HEK293 (cell line): ENCODE data around the gene SLC2A4RG.

Source experiments
- CTCF ChIA-PET: fragments of 350-600 bp; formaldehyde crosslinking; extraction: SDS; loops from one replicate; lab custom pipeline; 2021; ENCODE audit warnings: antibody characterized with exemption; lab: Yijun Ruan, JAX
- POLR2A ChIA-PET: fragments of 300-600 bp; formaldehyde crosslinking; extraction: SDS; loops from one replicate; lab custom pipeline; 2020; ENCODE audit warnings: antibody characterized with exemption, inconsistent platforms; lab: Yijun Ruan, JAX
- H3K27ac ChIP-seq: fragments of 200-500 bp; sonication (Bioruptor generic); 2 replicates; pipeline ENCODE4 v1.5.1; 2014; ENCODE audit warnings: low read depth, low read length, control low read depth, inconsistent platforms; ENCODE audit errors: extremely low read depth
- H3K36me3 ChIP-seq, 2 experiments: fragments of 200-500 bp in 1 of 2; sonication (Bioruptor generic) in 1 of 2; 1 replicate in 1 of 2; 2 replicates in 1 of 2; pipeline ENCODE4 v1.5.1; 2014 to 2017; ENCODE audit warnings: inconsistent platforms in 2 of 2, low read length in 2 of 2; ENCODE audit not compliant: control insufficient read depth in 2 of 2, insufficient read depth in 1 of 2
- H3K4me1 ChIP-seq: fragments of 200-500 bp; sonication (Bioruptor generic); 2 replicates; pipeline ENCODE4 v1.5.1; 2014; ENCODE audit warnings: mild to moderate bottlenecking, low read length, inconsistent platforms; ENCODE audit not compliant: control insufficient read depth, insufficient read depth
- H3K4me3 ChIP-seq: 2 replicates; pipeline ENCODE4 v1.5.1; 2011; ENCODE audit warnings: low read depth, mild to moderate bottlenecking, control low read depth, low read length, moderate library complexity
- H3K9me3 ChIP-seq: fragments of 200-500 bp; sonication (Bioruptor generic); 2 replicates; pipeline ENCODE4 v1.5.1; 2014; ENCODE audit warnings: low read depth, low read length, inconsistent platforms; ENCODE audit not compliant: control insufficient read depth, insufficient read depth
- BCL11A ChIP-seq: fragments of 450-650 bp; formaldehyde crosslinking; IDR thresholded peaks from 2 replicates; pipeline ENCODE4 v1.5.1; 2016; ENCODE audit warnings: low read depth, missing biosample characterization, missing genetic modification characterization
- ELK4 ChIP-seq: IDR thresholded peaks from 2 replicates; pipeline ENCODE4 v1.6.1; 2011; ENCODE audit warnings: mild to moderate bottlenecking, low read depth, low read length, borderline replicate concordance
- GLI2 ChIP-seq: fragments of 450-650 bp; formaldehyde crosslinking; IDR thresholded peaks from 2 replicates; pipeline ENCODE4; 2017; ENCODE audit warnings: missing biosample characterization, missing genetic modification characterization, low read depth, borderline replicate concordance
- GLIS1 ChIP-seq: fragments of 450-650 bp; formaldehyde crosslinking; IDR thresholded peaks from 2 replicates; pipeline ENCODE4 v1.5.1; 2016; ENCODE audit warnings: missing biosample characterization, missing genetic modification characterization
- KLF17 ChIP-seq: fragments of 450-650 bp; formaldehyde crosslinking; IDR thresholded peaks from 2 replicates; pipeline ENCODE4 v1.5.1; 2016; ENCODE audit warnings: missing biosample characterization, missing genetic modification characterization
- KLF8 ChIP-seq: fragments of 450-650 bp; formaldehyde crosslinking; IDR thresholded peaks from 2 replicates; pipeline ENCODE4 v1.5.1; 2016; ENCODE audit warnings: missing biosample characterization, missing genetic modification characterization
- PBX3 ChIP-seq: sonication (generic); formaldehyde crosslinking; IDR thresholded peaks from 2 replicates; pipeline ENCODE4 v1.8.1; 2022; ENCODE audit warnings: mild to moderate bottlenecking, moderate library complexity, missing genetic modification reagents
- SP3 ChIP-seq: fragments of 450-650 bp; formaldehyde crosslinking; IDR thresholded peaks from 2 replicates; pipeline ENCODE4 v1.5.1; 2016; ENCODE audit warnings: missing biosample characterization, missing genetic modification characterization
- ZBTB21 ChIP-seq: fragments of 450-650 bp; formaldehyde crosslinking; IDR thresholded peaks from 2 replicates; pipeline ENCODE4 v1.5.1; 2017; ENCODE audit warnings: missing biosample characterization, missing genetic modification characterization
- ZBTB48 ChIP-seq: fragments of 450-650 bp; formaldehyde crosslinking; IDR thresholded peaks from 2 replicates; pipeline ENCODE4 v1.5.1; 2016; ENCODE audit warnings: missing biosample characterization, missing genetic modification characterization
- ZFP41 ChIP-seq: fragments of 450-650 bp; formaldehyde crosslinking; IDR thresholded peaks from 2 replicates; pipeline ENCODE4 v1.5.1; 2016; ENCODE audit warnings: missing biosample characterization, missing genetic modification characterization, borderline replicate concordance
- ZFP69B ChIP-seq: fragments of 450-650 bp; formaldehyde crosslinking; IDR thresholded peaks from 2 replicates; pipeline ENCODE4 v1.5.1; 2016; ENCODE audit warnings: missing biosample characterization, missing genetic modification characterization
- ZIC2 ChIP-seq: fragments of 450-650 bp; formaldehyde crosslinking; IDR thresholded peaks from 2 replicates; pipeline ENCODE4 v1.5.1; 2016; ENCODE audit warnings: missing biosample characterization, missing genetic modification characterization
- ZNF132 ChIP-seq: fragments of 450-650 bp; formaldehyde crosslinking; IDR thresholded peaks from 2 replicates; pipeline ENCODE4 v1.5.1; 2017; ENCODE audit warnings: missing biosample characterization, missing genetic modification characterization, borderline replicate concordance
- ZNF184 ChIP-seq: fragments of 450-650 bp; IDR thresholded peaks from 2 replicates; pipeline ENCODE4 v1.5.1; 2018; ENCODE audit warnings: missing biosample characterization, mild to moderate bottlenecking, missing genetic modification characterization
- ZNF274 ChIP-seq, 2 experiments: fragments of 200-500 bp in 1 of 2; fragments of 450-650 bp in 1 of 2; sonication (Bioruptor generic) in 1 of 2; formaldehyde crosslinking in 1 of 2; IDR thresholded peaks; 2 replicates each; pipeline versions ENCODE4 v1.5.1 to v1.6.1; 2014 to 2016; ENCODE audit warnings: borderline replicate concordance in 1 of 2, inconsistent platforms in 1 of 2, low read length in 1 of 2, missing biosample characterization in 1 of 2, missing genetic modification characterization in 1 of 2
- ZNF548 ChIP-seq: fragments of 450-650 bp; formaldehyde crosslinking; IDR thresholded peaks from 2 replicates; pipeline ENCODE4 v1.5.1; 2016; ENCODE audit warnings: missing biosample characterization, missing genetic modification characterization
- ZNF558 ChIP-seq: fragments of 450-650 bp; formaldehyde crosslinking; IDR thresholded peaks from 2 replicates; pipeline ENCODE4 v1.5.1; 2016; ENCODE audit warnings: missing biosample characterization, missing genetic modification characterization
- ZNF571 ChIP-seq: fragments of 450-650 bp; formaldehyde crosslinking; IDR thresholded peaks from 2 replicates; pipeline ENCODE4 v1.5.0; 2017; ENCODE audit warnings: missing biosample characterization, missing genetic modification characterization
- ZNF600 ChIP-seq: fragments of 450-650 bp; formaldehyde crosslinking; IDR thresholded peaks from 2 replicates; pipeline ENCODE4 v1.5.1; 2016; ENCODE audit warnings: missing biosample characterization, missing genetic modification characterization
- ZNF654 ChIP-seq: fragments of 450-650 bp; formaldehyde crosslinking; IDR thresholded peaks from 2 replicates; pipeline ENCODE4 v1.5.1; 2016; ENCODE audit warnings: low read depth, missing biosample characterization, missing genetic modification characterization
- ZNF677 ChIP-seq: fragments of 450-650 bp; IDR thresholded peaks from 2 replicates; pipeline ENCODE4 v1.5.0; 2018; ENCODE audit warnings: missing biosample characterization, mild to moderate bottlenecking, missing genetic modification characterization, moderate library complexity
- ZNF76 ChIP-seq: fragments of 450-650 bp; formaldehyde crosslinking; IDR thresholded peaks from 2 replicates; pipeline ENCODE4; 2016; ENCODE audit warnings: low read depth, missing biosample characterization, missing genetic modification characterization, borderline replicate concordance
- ZNF792 ChIP-seq: fragments of 450-650 bp; formaldehyde crosslinking; IDR thresholded peaks from 2 replicates; pipeline ENCODE4 v1.5.1; 2016; ENCODE audit warnings: missing biosample characterization, missing genetic modification characterization
- ZXDB ChIP-seq: fragments of 450-650 bp; formaldehyde crosslinking; IDR thresholded peaks from 2 replicates; pipeline ENCODE4 v1.5.1; 2016; ENCODE audit warnings: missing biosample characterization, missing genetic modification characterization
- TF ChIP-seq, protein P1 (sequence below): fragments of 450-650 bp; formaldehyde crosslinking; IDR thresholded peaks from 2 replicates; pipeline ENCODE4 v1.5.1; 2016; ENCODE audit warnings: missing biosample characterization, missing genetic modification characterization

SLC2A4RG gene

GRCh38 chr20:63690898-63691710 lies 48.5 kb upstream of the SLC2A4RG start (continued):
- TF ChIP-seq, protein P1, sequence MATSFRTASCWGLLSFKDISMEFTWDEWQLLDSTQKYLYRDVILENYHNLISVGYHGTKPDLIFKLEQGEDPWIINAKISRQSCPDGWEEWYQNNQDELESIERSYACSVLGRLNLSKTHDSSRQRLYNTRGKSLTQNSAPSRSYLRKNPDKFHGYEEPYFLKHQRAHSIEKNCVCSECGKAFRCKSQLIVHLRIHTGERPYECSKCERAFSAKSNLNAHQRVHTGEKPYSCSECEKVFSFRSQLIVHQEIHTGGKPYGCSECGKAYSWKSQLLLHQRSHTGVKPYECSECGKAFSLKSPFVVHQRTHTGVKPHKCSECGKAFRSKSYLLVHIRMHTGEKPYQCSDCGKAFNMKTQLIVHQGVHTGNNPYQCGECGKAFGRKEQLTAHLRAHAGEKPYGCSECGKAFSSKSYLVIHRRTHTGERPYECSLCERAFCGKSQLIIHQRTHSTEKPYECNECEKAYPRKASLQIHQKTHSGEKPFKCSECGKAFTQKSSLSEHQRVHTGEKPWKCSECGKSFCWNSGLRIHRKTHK (tag by site-specific recombination) = no peak
- TF ChIP-seq SP3 (tag by site-specific recombination) = no peak
- TF ChIP-seq GLIS1 (tag by site-specific recombination) = peak; percentile 73
- TF ChIP-seq BCL11A (tag by site-specific recombination) = no peak
- peak; percentile 36; the same call in 1 of the 2 replicates for TF ChIP-seq KLF8 (tag by site-specific recombination)
- no peak for TF ChIP-seq PBX3 (CRISPR knock-in tag)
- no peak for TF ChIP-seq ELK4
- TF ChIP-seq ZNF184 (tag by site-specific recombination) = no peak
- no peak for TF ChIP-seq ZNF792 (tag by site-specific recombination)

GRCh38 chr20:63691711-63692435 lies 47.7 kb upstream of the SLC2A4RG start:
- Histone ChIP-seq H3K27ac (no peak overlapping the region), H3K9me3 (no peaks in the 10 kb centered on the region), H3K4me3 (no peak overlapping the region), H3K36me3 (peaks cover 0 to 12% of the 10 kb centered on the region in 2 experiments; a peak in 1 of 3 replicates), H3K4me1 (no peaks in the 10 kb centered on the region)
- ChIA-PET POLR2A (interaction anchor here (1.2 kb wide), 1 partner anchor 9 kb away, joined by 3 read pairs; no protein-coding TSS in a partner anchor), CTCF (interaction anchor here (1.5 kb wide), 1 partner anchor 153 kb away, joined by 4 read pairs; no protein-coding TSS in a partner anchor)
- TF ChIP-seq GLIS1 (tag by site-specific recombination) (peak; percentile 60), ZBTB21 (tag by site-specific recombination) (no peak), ZIC2 (tag by site-specific recombination) (0 out of 2 replicates have a peak, but pooled peaks have one; percentile 18), ZNF274 (IDR thresholded peaks at IDR 0.05; ENCODE audit: low read length) (no peak), ZNF274 (tag by site-specific recombination; IDR thresholded peaks at IDR 0.05; ENCODE audit: borderline replicate concordance) (no peak)

DNA sequence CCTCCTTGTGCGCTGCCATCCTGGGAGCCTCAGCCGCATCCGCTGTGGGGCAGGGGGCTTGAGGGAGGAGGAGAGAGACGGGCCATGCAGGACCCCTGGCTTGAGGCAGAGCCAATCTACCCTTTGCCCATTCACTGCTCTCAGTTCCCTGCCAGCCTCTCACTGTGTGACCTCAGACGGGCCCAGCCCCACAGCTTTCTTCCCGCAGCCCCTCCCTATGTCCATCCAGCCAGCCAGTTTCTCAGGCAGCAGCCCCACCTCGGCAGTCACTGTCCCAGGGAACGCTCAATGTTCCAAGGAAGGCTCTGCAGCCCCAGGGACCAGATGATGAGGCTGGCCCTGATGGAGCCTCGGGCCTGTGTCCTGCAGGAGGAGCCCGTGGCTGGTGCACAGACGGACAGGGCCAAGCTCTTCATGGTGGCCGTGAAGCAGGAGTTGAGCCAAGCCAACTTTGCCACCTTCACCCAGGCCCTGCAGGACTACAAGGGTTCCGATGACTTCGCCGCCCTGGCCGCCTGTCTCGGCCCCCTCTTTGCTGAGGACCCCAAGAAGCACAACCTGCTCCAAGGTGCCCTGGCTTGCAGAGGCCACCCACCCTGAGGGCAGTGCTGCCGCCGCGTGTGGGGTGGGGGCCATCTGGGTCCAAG lies 47.0 kb upstream of the SLC2A4RG start:
- Histone ChIP-seq H3K9me3 (no peaks in the 10 kb centered on the region), H3K4me3 (no peak overlapping the region), H3K27ac (no peak overlapping the region), H3K4me1 (no peaks in the 10 kb centered on the region), H3K36me3 (peaks cover 0 to 18% of the 10 kb centered on the region in 2 experiments; a peak in 1 of 3 replicates)
- ChIA-PET CTCF (no interaction called here), POLR2A (no interaction called here)
- 0 out of 2 replicates have a peak, but pooled peaks have one; percentile 62 for TF ChIP-seq ZNF600 (tag by site-specific recombination)
- peak; percentile 43; the same call in 1 of the 2 replicates for TF ChIP-seq ZFP69B (tag by site-specific recombination)
- TF ChIP-seq GLI2 (tag by site-specific recombination) = no peak
- TF ChIP-seq KLF17 = no peak
- peak; percentile 95 for TF ChIP-seq ZBTB48
- TF ChIP-seq ZNF677 (tag by site-specific recombination) = peak; percentile 66; the same call in 1 of the 2 replicates
- peak; percentile 76; the same call in 1 of the 2 replicates for TF ChIP-seq ZNF548 (tag by site-specific recombination)
- TF ChIP-seq ZNF132 (tag by site-specific recombination) = no peak
- no peak for TF ChIP-seq ZNF654 (tag by site-specific recombination)
- no peak for TF ChIP-seq ZFP41 (tag by site-specific recombination)
- TF ChIP-seq ZXDB (tag by site-specific recombination) = no peak
- no peak for TF ChIP-seq ZNF558
- TF ChIP-seq ZNF76 (tag by site-specific recombination) = no peak
- TF ChIP-seq ZNF571 = no peak
